ENCODE measurements around the gene TMOD2.
A peak's percentile ranks its signal among the peaks of the same experiment; 100 is the strongest.

The TMOD2 gene

DNA sequence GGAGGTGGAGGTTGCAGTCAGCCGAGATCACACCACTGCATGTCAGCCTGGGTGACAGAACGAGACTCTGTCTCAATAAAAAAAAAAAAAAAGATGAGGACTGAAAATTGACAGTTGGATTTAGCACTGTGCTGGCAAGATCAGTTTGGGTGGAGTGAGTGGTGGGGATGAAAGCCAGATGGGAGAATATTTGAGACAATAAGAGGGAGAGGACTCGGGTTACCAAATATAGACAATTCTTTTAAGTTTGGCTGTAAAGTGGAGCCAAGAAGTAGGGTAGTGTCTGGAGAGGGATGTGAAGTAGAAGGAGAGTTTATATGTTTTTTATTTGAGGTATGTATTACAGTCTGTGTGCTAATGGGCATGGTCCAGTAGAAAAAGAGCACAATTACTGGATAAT lies 98.5 kb downstream of the TMOD2 start:
- FAIRE-seq (no peak), DNase-seq (ENCODE audit: low spot score) (no peak)

DNA sequence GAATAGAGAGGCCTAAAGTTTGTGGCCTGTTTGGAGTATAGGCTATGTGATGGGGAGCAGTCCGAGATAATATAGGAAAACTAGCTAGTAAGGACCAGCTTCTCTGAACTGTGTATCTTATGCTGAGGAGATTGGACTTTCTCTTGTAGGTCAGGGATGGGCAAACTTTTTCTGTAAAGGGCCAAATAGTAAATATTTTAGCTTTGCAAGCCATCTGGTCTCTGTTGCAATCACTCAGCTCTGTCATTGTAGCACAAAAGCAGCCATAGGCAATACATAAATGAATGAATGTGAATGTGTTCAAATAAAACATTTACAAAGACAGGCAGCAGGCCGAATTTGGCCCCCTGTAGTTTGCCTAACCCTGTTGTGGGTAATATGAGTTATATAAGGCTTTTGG lies 102.6 kb downstream of the TMOD2 start:
- FAIRE-seq (no peak), DNase-seq (ENCODE audit: low spot score) (no peak)

DNA sequence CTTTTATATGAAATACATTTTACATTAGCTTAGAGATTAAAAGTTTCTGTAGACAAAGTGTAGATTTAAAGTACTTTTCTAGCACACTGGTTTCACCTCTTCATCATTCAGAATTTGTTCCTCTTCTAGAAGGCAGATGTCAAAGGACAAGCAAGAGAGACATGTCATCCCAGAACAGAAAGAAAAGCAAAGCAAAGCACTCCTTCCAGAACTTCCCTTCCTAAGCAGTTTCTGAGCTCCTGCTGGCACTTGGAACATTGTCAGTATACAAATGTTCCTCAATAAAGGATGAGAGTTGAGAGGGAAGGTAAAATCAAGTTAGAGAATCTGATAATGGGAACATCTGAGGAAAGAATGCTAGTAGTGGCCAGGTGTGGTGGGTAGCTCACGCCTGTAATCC lies 104.2 kb downstream of the TMOD2 start:
- DNase-seq (ENCODE audit: low spot score) (no peak), FAIRE-seq (no peak)

DNA sequence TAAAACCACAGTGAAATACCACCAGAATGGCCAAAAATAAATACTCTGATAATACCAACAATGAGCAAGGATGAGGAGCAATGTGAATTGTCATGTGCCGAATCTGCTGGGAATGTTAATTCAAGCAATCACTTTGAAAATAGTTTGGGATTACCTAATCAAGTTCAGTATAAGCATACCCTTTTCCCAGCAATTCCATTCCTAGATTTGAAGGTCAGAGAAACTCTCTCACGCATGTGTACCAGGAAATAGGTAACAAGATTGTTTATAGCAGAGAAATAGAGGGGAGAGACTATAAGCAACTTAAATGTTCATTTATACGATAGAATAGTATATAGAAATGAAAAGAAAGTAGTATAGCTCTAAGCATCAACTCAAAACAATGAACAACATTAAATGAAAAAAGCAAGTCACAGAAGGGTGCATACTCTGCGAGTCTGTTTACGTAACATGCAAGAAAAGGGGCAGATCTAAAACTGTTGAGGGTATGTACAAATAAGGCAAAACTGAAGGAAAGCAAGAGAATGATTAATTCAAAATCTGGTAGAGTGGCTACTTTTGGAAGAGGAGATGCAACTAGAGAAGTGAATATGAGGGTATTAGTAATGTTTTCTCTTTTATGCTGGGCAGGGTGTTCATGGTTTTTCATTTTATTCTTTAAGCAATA lies 105.5 kb downstream of the TMOD2 start:
- no peak for DNase-seq (ENCODE audit: low spot score)

DNA sequence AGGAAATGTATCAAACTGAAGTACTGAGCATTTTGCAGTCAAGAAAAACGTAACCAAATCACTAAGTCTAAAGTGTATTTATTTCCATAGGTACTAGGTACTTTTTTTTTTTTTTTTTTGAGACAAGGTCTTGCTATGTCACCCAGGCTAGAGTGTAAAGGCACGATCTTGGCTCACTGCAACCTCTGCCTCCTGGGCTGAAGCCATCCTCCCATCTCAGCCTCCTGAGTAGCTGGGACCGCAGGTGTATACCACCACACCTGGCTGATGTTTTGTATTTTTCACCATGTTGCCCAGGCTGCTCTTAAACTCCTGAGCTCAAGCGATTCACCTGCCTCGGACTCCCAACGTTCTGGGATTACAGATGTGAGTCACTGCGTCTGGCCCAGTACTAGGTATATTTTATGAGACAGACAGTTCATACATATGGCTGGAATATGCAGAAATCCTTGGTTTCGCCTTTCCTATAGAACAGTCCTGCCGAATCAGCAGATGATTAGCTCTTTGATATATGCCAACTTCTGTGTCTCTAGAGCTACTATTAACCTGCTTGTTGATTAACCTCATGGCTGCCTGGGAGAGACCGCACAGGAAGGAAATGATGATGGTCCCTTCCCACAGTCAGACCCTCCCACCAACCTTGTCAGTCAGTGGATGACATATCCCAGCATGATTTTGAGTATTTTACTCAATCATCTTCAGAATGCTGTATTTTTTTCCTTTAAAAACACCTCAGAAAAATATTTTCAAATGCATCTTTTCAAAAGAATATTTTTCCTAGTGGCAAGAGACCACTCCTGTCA lies 110.4 kb downstream of the TMOD2 start:
- no peak for DNase-seq (ENCODE audit: low spot score)
- FAIRE-seq = no peak

More for the DNA sequence above, 105.5 kb downstream of the TMOD2 start:
- FAIRE-seq = no peak

DNA sequence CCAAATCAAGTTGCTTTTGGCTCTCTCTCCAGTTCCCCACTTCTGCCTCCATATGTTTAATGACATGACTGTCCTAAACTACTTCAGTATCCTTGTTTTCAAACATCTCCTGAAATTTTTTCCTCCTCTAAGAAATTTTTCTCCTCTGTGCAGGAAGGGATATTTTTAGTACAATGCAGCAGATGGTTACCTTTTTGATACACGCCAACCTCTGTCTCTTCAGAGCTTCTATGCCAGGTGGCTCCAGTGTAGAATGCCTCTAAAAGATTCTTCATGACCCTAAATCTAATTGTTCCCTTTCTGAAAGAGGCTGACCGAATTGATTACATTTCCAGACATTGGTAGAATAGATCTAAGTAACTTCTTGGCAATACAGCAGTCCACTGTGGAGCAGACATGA lies 111.7 kb downstream of the TMOD2 start:
- FAIRE-seq = no peak
- no peak for DNase-seq (ENCODE audit: low spot score)

DNA sequence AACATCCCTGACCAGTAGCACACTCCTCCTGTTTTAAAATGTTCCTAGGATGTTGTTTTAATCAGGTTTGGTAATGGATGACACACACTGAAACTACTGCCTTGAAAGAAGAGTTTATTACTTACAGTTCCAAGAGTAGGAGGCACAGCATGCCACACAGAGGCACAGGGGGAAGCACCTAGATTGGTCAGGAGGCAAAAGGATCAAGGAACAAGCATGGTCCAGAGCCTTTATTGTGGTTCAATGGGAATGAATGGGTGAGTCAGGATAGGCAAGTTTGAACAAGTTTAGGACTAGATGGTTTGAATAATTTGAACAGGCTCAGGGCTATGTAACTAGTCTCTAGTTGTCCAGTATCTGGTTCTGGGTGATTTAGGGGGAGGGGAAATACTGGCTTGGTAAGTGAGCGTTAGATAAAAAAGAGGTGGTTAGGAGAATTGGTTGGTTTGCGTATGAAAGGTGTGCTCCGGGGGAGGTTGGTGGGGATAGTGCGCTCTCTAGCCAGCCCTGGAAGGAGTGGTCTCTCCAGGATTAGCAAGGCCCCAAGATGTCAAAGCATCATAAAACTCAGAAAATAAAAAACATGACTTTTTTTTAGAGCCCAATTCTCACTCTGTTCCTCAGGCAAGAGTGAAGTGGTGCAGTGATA lies 113.1 kb downstream of the TMOD2 start:
- DNase-seq (ENCODE audit: low spot score) (peak; percentile 15), FAIRE-seq (no peak)

DNA sequence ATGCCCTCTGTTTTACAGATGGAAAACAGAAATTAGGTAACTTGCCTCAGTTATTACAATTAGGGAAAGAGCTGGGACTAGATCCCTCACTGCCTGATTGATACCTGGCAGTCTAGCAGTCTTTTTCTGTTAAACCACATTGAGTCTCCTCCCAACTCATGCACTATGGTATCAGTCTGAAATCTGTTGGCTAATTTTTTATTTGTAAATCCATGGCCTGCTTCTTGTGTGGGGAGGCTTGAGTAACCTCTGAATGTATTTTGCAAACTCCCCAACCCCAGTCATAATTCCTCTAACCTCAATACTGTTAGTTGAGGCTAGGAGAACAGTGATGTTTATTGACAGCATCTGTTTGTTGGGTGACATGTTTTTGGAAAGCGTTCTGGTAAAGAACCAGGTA lies 113.9 kb downstream of the TMOD2 start:
- no peak for FAIRE-seq
- DNase-seq (ENCODE audit: low spot score) = no peak
